GM23338 (cell line): Measurements from ENCODE around the gene EIF4A3. TPM values are rescaled to one million over a fixed set of nuclear protein-coding genes. Genes with fewer than 3 reads are reported as not detected.

Experiments
- ATAC-seq: fragments of 200-7000 bp; cut with Tn5 transposase; 3 replicates; pipeline ENCODE4 v1.9.1; 2020
- DNase-seq: peaks from one replicate; pipeline ENCODE4 v3.0.0-alpha.2; 2015; ENCODE audit warnings: low spot score
- H2AFZ ChIP-seq: fragments of 200-600 bp; sonication (generic); 2 replicates; pipeline ENCODE4 v1.8.0; 2016; ENCODE audit warnings: antibody characterized with exemption, mild to moderate bottlenecking, moderate library complexity
- H3F3A ChIP-seq: fragments of 200-600 bp; sonication (generic); replicated peaks from 2 replicates; pipeline ENCODE4 v1.8.0; 2017; ENCODE audit warnings: antibody characterized with exemption, mixed run types, low read depth
- H3K27ac ChIP-seq: fragments of 200-600 bp; sonication (generic); 2 replicates; pipeline ENCODE4 v1.6.1; 2016; ENCODE audit warnings: low read depth
- H3K27me3 ChIP-seq: fragments of 200-600 bp; sonication (generic); 2 replicates; pipeline ENCODE4 v1.8.0; 2016; ENCODE audit warnings: mild to moderate bottlenecking, mixed run types, moderate library complexity; ENCODE audit not compliant: insufficient read depth
- H3K36me3 ChIP-seq: fragments of 200-600 bp; sonication (generic); 2 replicates; pipeline ENCODE4 v1.8.0; 2016; ENCODE audit warnings: mild to moderate bottlenecking; ENCODE audit not compliant: insufficient read depth
- H3K4me1 ChIP-seq: fragments of 200-600 bp; sonication (generic); 2 replicates; pipeline ENCODE4 v1.8.0; 2016; ENCODE audit warnings: mild to moderate bottlenecking, moderate library complexity; ENCODE audit not compliant: insufficient read depth
- H3K4me2 ChIP-seq: fragments of 200-600 bp; sonication (generic); 2 replicates; pipeline ENCODE4 v1.7.1; 2017; ENCODE audit warnings: mixed run types
- H3K4me3 ChIP-seq: fragments of 200-600 bp; sonication (generic); 2 replicates; pipeline ENCODE4 v1.6.1; 2016; ENCODE audit warnings: mixed run types
- H3K79me2 ChIP-seq: fragments of 200-600 bp; sonication (generic); replicated peaks from 2 replicates; pipeline ENCODE4 v1.8.0; 2017; ENCODE audit warnings: mild to moderate bottlenecking; ENCODE audit not compliant: insufficient read depth
- H3K9me2 ChIP-seq: fragments of 200-600 bp; sonication (generic); 2 replicates; pipeline ENCODE4 v1.8.0; 2017; ENCODE audit not compliant: insufficient read depth
- H4K20me1 ChIP-seq: fragments of 200-600 bp; sonication (generic); replicated peaks from 2 replicates; pipeline ENCODE4 v1.8.0; 2017; ENCODE audit warnings: mild to moderate bottlenecking; ENCODE audit not compliant: insufficient read depth
- H3K27ac Mint-ChIP-seq: 2 replicates; pipeline ENCODE4 v1.8.0; 2020; ENCODE audit warnings: inconsistent platforms, mild to moderate bottlenecking, moderate library complexity, mixed read lengths
- H3K27me3 Mint-ChIP-seq: 3 replicates; pipeline ENCODE4 v1.8.0; 2022; ENCODE audit warnings: low read depth, mild to moderate bottlenecking, moderate library complexity, mixed read lengths, inconsistent platforms; ENCODE audit not compliant: insufficient read depth, poor library complexity
- H3K36me3 Mint-ChIP-seq: 3 replicates; pipeline ENCODE4 v1.8.0; 2021; ENCODE audit warnings: low read depth, mild to moderate bottlenecking, inconsistent platforms, moderate library complexity, mixed read lengths
- H3K4me1 Mint-ChIP-seq: 3 replicates; pipeline ENCODE4 v1.8.0; 2020; ENCODE audit warnings: mild to moderate bottlenecking, inconsistent platforms, mixed read lengths
- H3K4me3 Mint-ChIP-seq: 3 replicates; pipeline ENCODE4 v1.8.0; 2021; ENCODE audit warnings: moderate library complexity, mild to moderate bottlenecking, inconsistent platforms, mixed read lengths
- H3K9me3 Mint-ChIP-seq: 3 replicates; pipeline ENCODE4 v1.8.0; 2020; ENCODE audit warnings: moderate library complexity, mild to moderate bottlenecking, inconsistent platforms, mixed read lengths
- CREB1 ChIP-seq: fragments of 250-450 bp; sonication (Bioruptor Pico); IDR thresholded peaks from 2 replicates; pipeline ENCODE4 v1.5.0; 2020; ENCODE audit warnings: low read depth, mild to moderate bottlenecking, moderate library complexity
- CTCF ChIP-seq, 2 experiments: fragments of 200-600 bp in 1 of 2; sonication (generic) in 1 of 2; conservative IDR thresholded peaks; 2 replicates each; pipeline versions ENCODE4 v1.5.1 to v1.6.1; 2016 to 2017; ENCODE audit warnings: antibody characterized with exemption in 2 of 2, low read depth in 2 of 2, mild to moderate bottlenecking in 2 of 2, moderate library complexity in 1 of 2
- EZH2 ChIP-seq: fragments of 200-600 bp; sonication (generic); IDR thresholded peaks from one replicate; pipeline ENCODE4 v1.8.0; 2017; ENCODE audit warnings: antibody characterized with exemption, mild to moderate bottlenecking, low read depth; ENCODE audit not compliant: unreplicated experiment
- EZH2phosphoT487 ChIP-seq: fragments of 200-600 bp; sonication (generic); IDR thresholded peaks from one replicate; pipeline ENCODE4 v1.8.1; 2018; ENCODE audit warnings: antibody characterized with exemption; ENCODE audit not compliant: unreplicated experiment
- JUNB ChIP-seq: IDR thresholded peaks from one replicate; pipeline ENCODE4 v1.6.1; 2016; ENCODE audit warnings: antibody characterized with exemption; ENCODE audit not compliant: unreplicated experiment
- NANOG ChIP-seq: IDR thresholded peaks from 2 replicates; pipeline ENCODE4 v1.6.1; 2016; ENCODE audit warnings: antibody characterized with exemption, borderline replicate concordance
- POLR2AphosphoS5 ChIP-seq: IDR thresholded peaks from 2 replicates; pipeline ENCODE4 v1.6.1; 2016; ENCODE audit warnings: antibody characterized with exemption, low read depth
- STAT1 ChIP-seq: IDR thresholded peaks from one replicate; pipeline ENCODE4 v1.6.1; 2016; ENCODE audit warnings: antibody characterized with exemption; ENCODE audit not compliant: unreplicated experiment
- ZNF114 ChIP-seq: fragments of 250-450 bp; sonication (Bioruptor Pico); IDR thresholded peaks from 2 replicates; pipeline ENCODE4 v1.5.0; 2020; ENCODE audit warnings: mild to moderate bottlenecking, moderate library complexity
- ZNF331 ChIP-seq: fragments of 250-450 bp; sonication (Bioruptor Pico); IDR thresholded peaks from 2 replicates; pipeline ENCODE4 v1.5.0; 2020; ENCODE audit warnings: low read depth, mild to moderate bottlenecking, moderate library complexity
- ZNF462 ChIP-seq: fragments of 250-450 bp; sonication (Bioruptor Pico); IDR thresholded peaks from 2 replicates; pipeline ENCODE4 v1.5.0; 2020; ENCODE audit warnings: mild to moderate bottlenecking, moderate library complexity
- polyA plus RNA-seq: library from polyadenylated mRNA; unstranded; fragments of >200 nt; fragmentation: Nextera tagmentation; extraction: Ambion mirVana; gene quantifications from 2 replicates; pipeline ENCODE4 v1.2.1, GENCODE V29; 2016
- total RNA-seq: library from RNA; depleted of rRNA; stranded (reverse); fragments of >200 nt; shearing (Covaris generic); gene quantifications from 2 replicates; pipeline ENCODE4 v1.2.3, GENCODE V29; 2014
- TF ChIP-seq, protein P1 (sequence below): IDR thresholded peaks from one replicate; pipeline ENCODE4 v1.6.1; 2018; ENCODE audit warnings: antibody characterized with exemption; ENCODE audit not compliant: unreplicated experiment
- TF ChIP-seq, protein P2 (sequence below): IDR thresholded peaks from 2 replicates; pipeline ENCODE4 v1.6.1; 2016; ENCODE audit warnings: antibody characterized with exemption

The EIF4A3 gene
- total and polyA plus RNA-seq, 2 experiments from 2014 or later = 146 to 156 TPM

DNA sequence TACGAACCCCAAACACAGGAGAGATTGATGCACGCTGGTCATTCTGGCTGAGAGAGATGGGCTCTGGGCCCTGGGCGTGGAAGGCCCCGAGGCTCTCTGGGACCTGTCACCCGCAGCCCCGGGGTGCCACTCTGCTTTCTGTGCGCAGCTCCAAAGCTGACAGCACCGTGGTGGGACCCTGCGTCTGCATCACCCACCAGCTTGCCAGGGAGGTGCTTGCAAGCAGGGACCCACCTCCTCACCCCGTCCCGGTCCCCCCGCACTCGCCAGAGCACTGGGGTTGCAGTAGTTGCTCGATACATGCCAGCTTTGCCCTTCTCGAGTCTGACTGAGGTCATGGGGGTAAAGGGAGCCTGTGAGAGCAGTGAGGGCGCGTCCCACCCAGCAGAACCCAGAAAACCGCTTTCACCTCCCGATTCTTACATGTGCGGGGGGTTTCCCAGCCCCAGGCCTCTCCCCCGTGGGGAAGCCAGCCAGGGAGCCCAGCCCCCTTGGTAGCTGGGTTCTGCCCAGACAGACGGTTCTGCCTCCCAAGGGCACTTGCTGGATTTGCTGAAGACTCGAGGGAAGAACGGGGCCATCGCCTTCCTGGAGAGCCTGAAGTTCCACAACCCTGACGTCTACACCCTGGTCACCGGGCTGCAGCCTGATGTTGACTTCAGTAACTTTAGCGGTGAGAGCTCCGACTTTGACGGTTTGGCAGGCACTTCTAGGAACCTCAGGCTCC is 35.4 kb upstream of the EIF4A3 start:
- DNase-seq (no peak), ATAC-seq (no peak)
- Mint-ChIP-seq H3K9me3 (no peaks in the 10 kb centered on the region), H3K36me3 (no peaks in the 10 kb centered on the region), H3K27ac (no peak overlapping the region), H3K4me3 (no peak overlapping the region), H3K27me3 (peaks cover 5% of the 10 kb centered on the region), H3K4me1 (no peaks in the 10 kb centered on the region; the same call in 2 of the 3 replicates)
- Histone ChIP-seq H3K27ac (no peak overlapping the region), H2AFZ (no peak overlapping the region), H3K4me3 (no peak overlapping the region), H3K4me2 (no peak overlapping the region), H4K20me1 (no peaks in the 10 kb centered on the region), H3K79me2 (no peaks in the 10 kb centered on the region), H3K4me1 (no peaks in the 10 kb centered on the region), H3K27me3 (no peaks in the 10 kb centered on the region), H3F3A (no peaks in the 10 kb centered on the region), H3K36me3 (no peaks in the 10 kb centered on the region), H3K9me2 (no peaks in the 10 kb centered on the region)
- TF ChIP-seq ZNF331 (CRISPR knock-in tag) = no peak
- TF ChIP-seq CREB1 = no peak
- no peak for TF ChIP-seq STAT1
- no peak for TF ChIP-seq EZH2
- no peak for TF ChIP-seq ZNF462
- TF ChIP-seq JUNB = no peak
- TF ChIP-seq ZNF114 = no peak
- TF ChIP-seq CTCF (conservative IDR thresholded peaks at IDR 0.05; ENCODE audit: low read depth in 2 of 2) = no peak
- TF ChIP-seq POLR2AphosphoS5 = no peak
- no peak for TF ChIP-seq NANOG
- TF ChIP-seq EZH2phosphoT487 = no peak
- TF ChIP-seq, protein P1, sequence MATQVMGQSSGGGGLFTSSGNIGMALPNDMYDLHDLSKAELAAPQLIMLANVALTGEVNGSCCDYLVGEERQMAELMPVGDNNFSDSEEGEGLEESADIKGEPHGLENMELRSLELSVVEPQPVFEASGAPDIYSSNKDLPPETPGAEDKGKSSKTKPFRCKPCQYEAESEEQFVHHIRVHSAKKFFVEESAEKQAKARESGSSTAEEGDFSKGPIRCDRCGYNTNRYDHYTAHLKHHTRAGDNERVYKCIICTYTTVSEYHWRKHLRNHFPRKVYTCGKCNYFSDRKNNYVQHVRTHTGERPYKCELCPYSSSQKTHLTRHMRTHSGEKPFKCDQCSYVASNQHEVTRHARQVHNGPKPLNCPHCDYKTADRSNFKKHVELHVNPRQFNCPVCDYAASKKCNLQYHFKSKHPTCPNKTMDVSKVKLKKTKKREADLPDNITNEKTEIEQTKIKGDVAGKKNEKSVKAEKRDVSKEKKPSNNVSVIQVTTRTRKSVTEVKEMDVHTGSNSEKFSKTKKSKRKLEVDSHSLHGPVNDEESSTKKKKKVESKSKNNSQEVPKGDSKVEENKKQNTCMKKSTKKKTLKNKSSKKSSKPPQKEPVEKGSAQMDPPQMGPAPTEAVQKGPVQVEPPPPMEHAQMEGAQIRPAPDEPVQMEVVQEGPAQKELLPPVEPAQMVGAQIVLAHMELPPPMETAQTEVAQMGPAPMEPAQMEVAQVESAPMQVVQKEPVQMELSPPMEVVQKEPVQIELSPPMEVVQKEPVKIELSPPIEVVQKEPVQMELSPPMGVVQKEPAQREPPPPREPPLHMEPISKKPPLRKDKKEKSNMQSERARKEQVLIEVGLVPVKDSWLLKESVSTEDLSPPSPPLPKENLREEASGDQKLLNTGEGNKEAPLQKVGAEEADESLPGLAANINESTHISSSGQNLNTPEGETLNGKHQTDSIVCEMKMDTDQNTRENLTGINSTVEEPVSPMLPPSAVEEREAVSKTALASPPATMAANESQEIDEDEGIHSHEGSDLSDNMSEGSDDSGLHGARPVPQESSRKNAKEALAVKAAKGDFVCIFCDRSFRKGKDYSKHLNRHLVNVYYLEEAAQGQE = no peak
- TF ChIP-seq, protein P2, sequence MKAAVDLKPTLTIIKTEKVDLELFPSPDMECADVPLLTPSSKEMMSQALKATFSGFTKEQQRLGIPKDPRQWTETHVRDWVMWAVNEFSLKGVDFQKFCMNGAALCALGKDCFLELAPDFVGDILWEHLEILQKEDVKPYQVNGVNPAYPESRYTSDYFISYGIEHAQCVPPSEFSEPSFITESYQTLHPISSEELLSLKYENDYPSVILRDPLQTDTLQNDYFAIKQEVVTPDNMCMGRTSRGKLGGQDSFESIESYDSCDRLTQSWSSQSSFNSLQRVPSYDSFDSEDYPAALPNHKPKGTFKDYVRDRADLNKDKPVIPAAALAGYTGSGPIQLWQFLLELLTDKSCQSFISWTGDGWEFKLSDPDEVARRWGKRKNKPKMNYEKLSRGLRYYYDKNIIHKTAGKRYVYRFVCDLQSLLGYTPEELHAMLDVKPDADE = no peak
